GM18907 (cell line): ENCODE data around the gene KCNMB2.
"Not testable (repeated sequence)": the region's sequence is repeated elsewhere in the genome, so short reads cannot be mapped to it uniquely, and the experiment has no call there.

Experiments
- ATAC-seq: cut with Tn5 transposase; IDR thresholded peaks from one replicate; pipeline ENCODE4 v1.9.1; 2021; ENCODE audit warnings: mild to moderate bottlenecking, moderate library complexity; ENCODE audit not compliant: unreplicated experiment

Gene KCNMB2

DNA sequence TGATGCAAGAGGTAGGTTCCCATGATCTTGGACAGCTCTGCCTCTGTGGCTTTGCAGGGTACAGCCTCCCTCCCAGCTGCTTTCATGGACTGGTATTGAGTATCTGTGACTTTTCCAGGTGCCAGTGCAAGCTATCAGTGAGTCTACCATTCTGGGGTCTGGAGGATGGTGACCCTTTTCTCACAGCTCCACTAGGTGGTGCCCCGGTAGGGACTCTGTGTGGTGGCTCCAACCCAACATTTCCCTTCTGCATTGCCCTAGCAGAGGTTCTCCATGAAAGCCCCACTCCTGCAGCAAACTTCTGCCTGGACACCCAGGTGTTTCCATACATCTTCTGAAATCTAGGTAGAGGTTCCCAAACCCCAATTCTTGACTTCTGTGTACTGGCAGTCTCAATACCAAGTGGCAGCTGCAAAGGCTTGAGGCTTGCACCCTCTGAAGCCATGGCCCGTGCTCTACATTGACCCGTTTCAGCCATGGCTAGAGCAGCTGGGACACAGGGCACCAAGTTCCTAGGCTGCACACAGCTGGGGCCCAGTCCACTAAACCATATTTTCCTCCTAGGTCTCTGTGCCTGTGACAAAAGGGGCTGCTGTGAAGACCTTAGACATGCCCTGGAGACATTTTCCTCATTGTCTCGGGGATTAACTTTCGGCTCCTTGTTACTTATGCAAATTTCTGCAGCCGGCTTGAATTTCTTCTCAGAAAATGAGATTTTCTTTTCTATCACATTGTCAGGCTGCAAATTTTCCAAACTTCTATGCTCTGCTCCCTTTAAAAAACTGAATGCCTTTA lies 209.8 kb downstream of the KCNMB2 start:
- not testable (repeated sequence) for ATAC-seq

GRCh38 chr3:178748874-178749273 lies 212.6 kb downstream of the KCNMB2 start:
- no peak for ATAC-seq

GRCh38 chr3:178749471-178749870 lies 213.2 kb downstream of the KCNMB2 start:
- no peak for ATAC-seq

GRCh38 chr3:178750639-178751300 lies 214.5 kb downstream of the KCNMB2 start:
- no peak for ATAC-seq

- ATAC-seq, result no peak
Observed at GRCh38 chr3:178752843-178753242, 216.6 kb downstream of the KCNMB2 start.

GRCh38 chr3:178754852-178755510 lies 218.7 kb downstream of the KCNMB2 start:
- no peak for ATAC-seq

- no peak for ATAC-seq
Observed at GRCh38 chr3:178761024-178761423, 224.8 kb downstream of the KCNMB2 start.

DNA sequence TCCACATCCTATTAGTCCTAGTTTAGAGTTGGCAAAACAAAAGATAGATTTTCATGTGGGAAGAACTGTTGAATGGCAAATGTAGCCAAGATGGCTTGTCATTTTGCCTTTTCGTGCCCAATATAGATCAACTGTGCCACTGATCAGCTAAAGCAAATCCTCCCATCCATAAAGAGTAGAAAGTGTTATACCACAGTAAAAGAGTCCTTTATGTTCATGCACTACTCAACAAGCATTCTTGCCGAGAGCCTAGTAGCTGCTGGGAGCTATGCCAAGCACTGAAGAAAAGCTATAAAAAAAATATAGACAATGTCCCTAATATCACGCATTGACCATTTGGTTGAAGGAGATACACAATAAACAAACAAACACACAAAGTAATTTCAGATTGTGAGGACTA lies 225.2 kb downstream of the KCNMB2 start:
- ATAC-seq, result no peak

DNA sequence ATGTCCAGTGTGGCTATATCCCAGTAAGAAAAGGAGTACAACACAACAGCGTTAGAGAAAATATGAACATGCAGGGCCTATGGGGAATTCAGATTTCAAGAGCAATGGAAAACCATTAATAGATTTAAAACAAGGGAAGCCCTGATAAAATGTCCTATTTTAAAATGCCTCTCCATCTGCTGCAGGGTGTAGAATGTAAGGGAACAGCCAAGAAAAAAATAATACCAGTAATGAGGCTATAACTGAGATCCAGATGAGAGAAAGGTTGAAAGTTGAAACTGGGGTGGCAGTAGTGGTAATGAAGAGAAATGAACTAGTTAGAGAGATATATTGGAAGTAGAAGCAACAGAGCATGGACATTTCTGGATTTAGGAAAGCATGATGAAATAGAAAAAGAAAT lies 226.1 kb downstream of the KCNMB2 start:
- ATAC-seq, result no peak

DNA sequence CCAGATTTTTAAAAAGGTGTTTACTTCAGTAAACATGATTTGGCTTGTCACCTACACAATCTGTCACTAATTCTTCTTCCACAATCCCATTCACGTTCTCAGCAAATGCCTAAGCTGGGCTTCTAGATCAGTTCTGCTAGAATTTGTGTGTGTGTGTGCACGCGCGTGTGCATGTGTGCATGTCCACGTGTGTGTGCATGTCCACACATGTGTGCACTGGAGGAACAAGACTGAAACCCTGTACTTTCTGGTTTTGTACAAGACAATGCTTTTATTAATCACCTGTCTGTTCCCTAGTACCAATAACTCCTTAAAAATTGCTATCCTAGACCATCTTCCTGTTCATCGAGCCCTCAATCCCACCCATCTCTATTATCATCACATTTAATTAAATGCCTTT lies 229.2 kb downstream of the KCNMB2 start:
- ATAC-seq, result no peak

GRCh38 chr3:178767581-178767980 lies 231.3 kb downstream of the KCNMB2 start:
- no peak for ATAC-seq

DNA sequence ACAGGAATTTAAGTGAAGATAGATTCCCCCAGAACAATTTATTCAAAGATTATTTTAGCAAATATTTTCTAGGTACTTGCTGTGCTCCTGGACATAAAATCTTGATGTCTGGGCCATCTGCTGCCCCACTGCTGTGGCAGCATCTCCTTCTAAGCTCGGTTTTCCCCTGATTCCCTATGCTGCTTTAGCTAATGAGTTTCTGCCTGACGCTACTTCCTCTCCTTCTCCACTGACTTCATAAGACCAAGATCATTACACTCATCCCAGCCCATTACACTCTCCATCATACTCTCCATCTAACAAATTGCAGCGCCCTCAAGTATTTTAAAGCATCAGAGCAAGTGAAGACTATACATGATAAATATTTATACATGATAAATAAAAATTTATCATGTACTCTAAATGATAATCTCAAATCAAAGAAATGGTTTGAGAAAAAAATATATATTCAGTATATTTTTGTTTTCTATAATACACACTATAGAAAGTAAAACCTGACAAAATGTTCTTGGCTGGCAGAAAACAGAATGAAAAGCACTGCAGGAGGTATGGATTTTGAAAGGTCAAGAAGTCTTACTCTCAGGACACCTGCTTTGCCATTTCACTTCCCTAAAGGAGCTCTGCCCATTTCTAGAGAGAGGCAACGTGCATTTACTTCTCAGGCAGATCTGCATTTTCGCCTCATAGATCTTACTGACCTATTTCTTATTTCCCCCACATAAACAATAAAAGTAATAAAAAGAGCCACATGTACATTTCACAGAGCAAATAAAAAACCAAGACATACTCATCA lies 232.0 kb downstream of the KCNMB2 start:
- ATAC-seq, result peak; percentile 78

DNA sequence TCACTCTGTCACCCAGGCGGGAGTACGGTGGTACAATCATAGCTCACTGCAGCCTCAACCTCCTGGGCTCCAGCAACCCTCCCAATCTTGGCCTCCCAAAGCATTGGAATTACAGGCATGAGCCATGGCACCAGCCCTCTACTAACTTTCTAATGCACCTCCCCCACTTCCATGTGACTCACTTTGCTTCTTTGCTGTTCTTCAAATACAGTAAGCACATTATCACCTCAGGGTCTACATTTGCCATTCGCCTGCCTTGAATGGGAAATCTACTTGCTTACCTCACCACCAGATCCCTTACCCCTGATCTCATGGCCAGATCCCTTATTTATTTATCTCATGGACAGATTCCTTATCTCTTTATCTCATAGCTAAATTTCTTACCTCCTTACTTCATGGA lies 235.3 kb downstream of the KCNMB2 start:
- no peak for ATAC-seq

DNA sequence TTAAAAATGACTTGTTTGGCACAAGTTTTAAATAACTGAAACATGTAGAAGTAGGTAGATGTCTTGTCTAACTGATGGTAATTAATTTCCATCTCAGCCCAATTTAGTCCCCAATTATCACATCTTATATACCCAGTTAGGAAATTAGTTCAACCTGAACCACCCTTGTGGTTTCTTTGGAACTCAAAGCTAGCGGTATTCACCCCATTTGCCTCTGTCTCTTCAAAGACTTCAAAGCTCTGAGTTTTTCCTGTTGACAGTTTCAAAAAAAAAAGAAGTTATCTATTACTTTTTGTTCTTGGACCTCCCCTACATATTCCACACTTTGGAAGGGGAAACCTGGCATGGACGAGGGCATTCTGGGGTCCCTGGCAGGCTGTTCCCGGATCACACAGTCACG lies 236.5 kb downstream of the KCNMB2 start:
- no peak for ATAC-seq

DNA sequence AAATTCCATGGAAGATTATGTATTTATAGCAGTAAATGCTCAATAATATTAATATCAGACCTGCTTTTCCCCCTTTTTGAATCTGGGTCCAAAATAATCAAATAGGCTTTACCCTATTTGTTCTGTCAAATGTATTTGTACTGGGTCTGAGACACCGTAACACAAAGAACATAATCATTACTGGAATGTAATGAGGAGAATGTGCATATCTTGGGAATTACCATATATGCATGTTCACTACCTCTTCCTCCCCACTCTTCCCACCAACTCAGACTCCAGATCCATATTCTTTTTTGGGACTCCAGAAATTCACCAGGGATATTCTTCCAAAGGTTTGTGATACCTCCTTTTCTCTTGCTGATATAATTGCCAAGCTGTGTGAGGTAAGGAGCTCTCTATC lies 237.1 kb downstream of the KCNMB2 start:
- ATAC-seq, result no peak

- ATAC-seq, result peak; percentile 68
Observed at GRCh38 chr3:178777718-178778411, 241.6 kb downstream of the KCNMB2 start.

DNA sequence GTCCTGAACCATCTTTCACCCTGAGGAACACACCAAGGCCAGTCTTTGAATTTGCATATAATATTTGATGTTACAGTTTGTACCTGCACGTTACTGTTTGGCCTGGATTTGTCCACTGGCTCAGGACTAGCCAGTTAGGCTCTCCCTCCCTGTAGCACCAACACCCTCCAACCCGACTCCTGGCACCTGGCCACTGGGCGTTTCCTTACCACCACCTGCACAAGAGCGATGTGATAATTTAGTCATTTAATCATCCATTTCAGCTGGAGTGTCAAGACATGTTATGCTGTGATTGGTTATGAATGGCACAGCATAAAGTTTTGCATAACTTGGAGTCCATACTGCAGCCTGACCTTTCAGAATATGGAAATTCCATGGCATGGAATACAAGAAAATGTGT lies 242.4 kb downstream of the KCNMB2 start:
- ATAC-seq, result no peak

GRCh38 chr3:178785961-178786360 lies 249.7 kb downstream of the KCNMB2 start:
- no peak for ATAC-seq

- no peak for ATAC-seq
Observed at GRCh38 chr3:178787960-178788359, 251.7 kb downstream of the KCNMB2 start.

GRCh38 chr3:178794711-178795110 lies 258.5 kb downstream of the KCNMB2 start:
- no peak for ATAC-seq

DNA sequence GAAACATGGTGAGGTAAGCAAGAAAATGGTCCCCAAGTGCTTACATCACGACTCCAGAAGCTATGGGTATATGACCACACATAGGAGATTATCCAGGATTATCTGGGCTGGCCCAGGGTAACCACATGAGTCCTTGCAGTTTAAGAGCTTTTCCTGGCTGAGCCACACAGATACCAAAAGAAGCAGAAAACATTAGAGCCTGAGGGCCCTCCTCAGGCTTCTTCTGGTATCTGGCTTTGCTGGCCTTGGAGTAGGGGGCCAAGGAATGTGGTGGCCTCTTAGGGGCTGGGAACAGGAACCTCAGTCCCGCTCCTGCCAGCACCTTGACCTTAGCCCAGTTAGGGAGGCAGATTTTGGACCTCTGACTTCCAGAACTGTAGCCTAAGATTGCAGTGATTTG lies 259.1 kb downstream of the KCNMB2 start:
- ATAC-seq, result no peak
